HG02943 (cell line): Measurements from ENCODE around the gene RBM10.

Experiments
- ATAC-seq: cut with Tn5 transposase; IDR thresholded peaks from one replicate; pipeline ENCODE4 v1.9.1; 2021; ENCODE audit warnings: mild to moderate bottlenecking, low read depth, moderate library complexity; ENCODE audit not compliant: unreplicated experiment

Gene RBM10

DNA sequence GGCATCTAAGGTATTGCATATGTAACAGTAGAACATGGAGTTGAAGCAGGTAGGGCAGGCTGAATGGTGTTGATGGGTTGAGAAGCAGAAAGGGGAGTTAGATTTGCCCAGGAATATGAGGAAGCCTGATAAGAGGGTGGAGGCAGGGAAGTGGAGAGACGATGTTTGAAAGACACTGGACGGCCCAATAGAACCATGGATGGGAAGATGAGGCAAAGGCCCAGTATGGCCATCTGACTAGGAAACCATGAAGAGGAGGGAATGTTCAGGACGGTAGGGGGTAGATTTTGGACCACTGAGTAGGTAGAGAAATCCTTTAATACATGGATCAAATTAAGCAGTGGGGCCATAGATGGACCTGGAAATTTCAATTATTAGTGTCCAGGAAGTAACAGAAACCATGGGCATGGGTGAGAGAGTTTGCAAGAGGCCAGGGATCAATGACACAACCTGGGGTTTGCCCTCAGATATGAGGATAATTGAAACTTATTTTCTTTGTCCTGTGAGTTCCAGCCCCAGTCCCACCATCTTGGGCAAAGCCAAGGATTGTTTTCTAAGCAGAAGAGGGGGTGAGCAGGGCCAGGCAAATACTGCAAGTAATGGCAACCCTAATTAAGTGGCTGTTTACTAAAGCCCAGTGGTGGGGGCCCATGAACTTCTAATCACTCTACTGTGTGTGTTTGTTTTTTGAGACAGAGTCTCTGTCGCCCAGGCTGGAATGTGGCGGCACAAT is 85.3 kb downstream of the RBM10 start:
- no peak for ATAC-seq

DNA sequence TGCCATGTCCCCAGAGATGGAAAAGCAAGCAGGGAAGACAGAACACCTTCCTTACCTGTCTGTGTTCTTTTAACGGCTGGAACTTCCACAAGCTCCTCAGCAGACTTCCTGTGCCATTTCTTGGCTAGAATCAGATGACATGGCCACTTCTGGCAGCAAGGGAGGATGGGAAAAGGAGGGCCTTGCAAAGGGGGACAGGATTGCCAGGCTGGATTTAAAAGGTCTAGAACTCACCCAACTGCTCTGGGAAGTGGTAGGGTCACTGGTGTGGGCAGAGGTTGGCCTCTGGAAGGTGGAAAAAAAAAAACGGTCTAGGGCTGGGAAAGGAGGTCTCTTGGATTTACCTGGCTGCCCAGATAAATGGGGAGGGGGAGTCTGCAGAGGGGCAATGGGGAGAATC is 86.1 kb downstream of the RBM10 start:
- no peak for ATAC-seq

DNA sequence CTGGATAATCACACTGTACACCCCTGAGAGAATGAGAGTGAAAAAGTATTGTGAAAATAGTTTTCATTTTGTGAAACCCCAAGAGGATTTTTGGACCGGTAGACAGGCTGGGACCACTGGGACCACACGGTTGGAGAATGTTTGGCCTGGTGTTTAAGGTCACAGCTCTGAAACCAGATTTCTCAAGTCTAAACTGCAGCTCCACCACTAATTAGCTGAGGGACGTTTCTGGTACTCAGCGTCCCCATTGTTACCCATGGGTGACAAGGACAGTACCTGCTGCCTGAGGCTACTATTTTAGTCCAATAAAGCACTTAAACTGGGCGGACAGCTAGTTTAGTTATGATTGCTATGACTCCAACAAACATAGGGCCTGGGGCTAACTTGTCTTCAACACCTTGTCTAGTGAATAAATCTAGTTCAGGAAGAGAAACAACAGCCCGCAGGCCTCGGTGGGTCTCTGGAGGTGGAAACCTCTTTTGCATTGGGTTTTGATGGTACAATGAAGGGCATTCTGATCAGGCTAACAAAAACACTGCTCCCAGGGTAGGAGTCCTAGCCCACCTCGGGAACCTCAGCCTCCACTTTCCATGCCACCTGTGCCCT is 87.3 kb downstream of the RBM10 start:
- no peak for ATAC-seq

DNA sequence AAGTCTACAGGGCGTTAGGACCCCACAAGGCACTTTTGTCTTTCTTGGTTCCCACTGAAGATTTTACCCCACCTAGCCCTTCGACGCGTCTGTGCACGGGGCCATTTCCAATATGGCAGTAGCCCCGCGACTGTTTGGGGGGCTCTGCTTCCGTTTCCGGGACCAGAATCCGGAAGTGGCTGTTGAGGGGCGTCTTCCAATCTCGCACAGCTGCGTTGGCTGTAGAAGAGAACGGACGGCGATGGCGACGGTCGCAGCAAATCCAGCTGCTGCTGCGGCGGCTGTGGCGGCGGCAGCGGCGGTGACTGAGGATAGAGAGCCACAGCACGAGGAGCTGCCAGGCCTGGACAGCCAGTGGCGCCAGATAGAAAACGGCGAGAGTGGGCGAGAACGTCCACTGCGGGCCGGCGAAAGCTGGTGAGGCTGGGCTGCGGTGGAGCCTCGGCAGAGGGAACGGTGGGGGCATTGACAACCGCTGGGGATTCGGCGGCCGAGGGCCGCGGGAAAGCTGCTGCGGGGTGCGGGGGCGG is 87.8 kb downstream of the RBM10 start, which contains the start of gene USP11:
USP11 (plus strand) TSS at position 207 of the 530 bp plus-strand sequence; CDS start at position 242, 35 bp downstream.
- no peak for ATAC-seq

DNA sequence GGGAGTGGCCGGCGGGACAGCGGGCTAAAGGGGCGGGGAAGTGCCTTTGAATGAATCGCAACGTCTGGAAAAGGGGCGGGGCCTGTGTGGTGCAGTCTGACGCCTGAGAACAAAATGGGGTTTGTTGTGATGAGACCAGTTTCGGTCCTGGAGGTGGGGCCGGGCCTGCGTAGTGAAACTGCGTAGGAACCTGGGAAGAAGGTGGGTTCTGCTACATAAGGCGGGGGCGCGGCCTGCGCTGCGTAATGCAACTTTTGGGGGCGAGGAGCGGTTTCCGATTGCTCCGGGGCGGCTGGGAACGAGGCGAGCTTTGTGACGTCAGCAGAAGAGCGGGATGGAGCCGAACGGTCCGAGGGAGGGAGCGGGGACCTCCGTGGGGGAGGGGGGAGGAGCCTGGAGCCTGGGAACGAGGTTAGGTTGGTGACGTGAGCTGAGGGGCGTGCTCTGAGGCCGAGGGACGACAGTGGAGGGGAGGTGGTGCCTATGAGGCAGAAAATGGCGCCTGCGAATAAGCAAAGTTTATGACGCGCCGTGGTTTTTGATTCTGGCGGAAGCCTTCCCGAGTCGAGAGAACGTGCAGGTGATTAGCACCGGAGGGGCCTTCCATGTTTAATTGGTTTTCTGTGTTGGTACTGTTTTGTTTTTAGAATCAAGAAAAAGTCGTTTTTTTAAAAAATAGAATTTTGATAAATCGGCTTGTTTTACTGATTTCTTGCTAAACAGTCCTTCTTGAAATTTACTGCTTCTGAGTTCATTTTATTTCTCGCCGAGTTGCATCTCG is 88.5 kb downstream of the RBM10 start:
- ATAC-seq: peak; percentile 76

DNA sequence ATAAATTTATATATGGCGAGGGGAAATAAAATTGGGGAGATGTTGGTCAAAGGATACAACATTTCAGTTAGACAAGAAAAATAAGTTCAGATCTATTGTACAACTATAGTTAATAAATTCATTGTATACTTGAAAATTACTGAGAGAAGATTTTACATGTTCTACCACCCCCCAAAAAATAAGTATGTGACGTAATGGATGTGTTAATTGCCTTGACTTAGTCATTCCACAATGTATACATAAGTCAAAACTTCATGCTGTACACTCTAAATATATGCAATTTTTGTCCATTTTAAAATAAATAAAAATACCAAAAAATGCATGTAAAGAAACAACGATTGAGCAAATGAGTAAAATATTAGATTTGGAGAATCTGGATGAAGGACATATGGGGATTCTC is 89.6 kb downstream of the RBM10 start:
- no peak for ATAC-seq

DNA sequence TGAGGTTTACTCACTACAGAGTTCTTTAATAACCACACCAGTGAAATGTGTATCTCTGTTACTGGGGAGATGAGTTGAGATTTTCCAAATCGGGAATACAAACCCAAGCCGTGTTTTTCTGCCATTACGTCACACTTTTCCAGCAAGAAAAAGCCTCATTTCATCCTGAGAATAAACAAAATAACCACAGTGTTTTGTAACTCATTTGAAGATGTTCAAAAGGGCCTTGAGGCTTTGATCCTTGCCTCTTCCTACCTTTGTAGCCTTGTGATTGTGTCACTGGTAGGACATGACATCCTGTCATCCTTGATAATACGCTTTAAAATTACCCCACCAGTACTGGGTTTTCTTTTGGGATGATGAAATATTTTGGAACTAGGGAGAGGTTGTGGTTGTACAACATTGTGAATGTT is 90.7 kb downstream of the RBM10 start:
- ATAC-seq: no peak
